Hematopoietic multipotent progenitor cell treated with erythropoietin and hydrocortisone succinate and interleukin-3 and kit ligand, for 17 days (in vitro differentiated cells): ENCODE results near the gene DNAJC17.

ENCODE experiments used
- DNase-seq: peaks from one replicate; pipeline ENCODE4 v3.0.0-alpha.2; 2015; ENCODE audit warnings: low spot score

DNAJC17 gene

DNA sequence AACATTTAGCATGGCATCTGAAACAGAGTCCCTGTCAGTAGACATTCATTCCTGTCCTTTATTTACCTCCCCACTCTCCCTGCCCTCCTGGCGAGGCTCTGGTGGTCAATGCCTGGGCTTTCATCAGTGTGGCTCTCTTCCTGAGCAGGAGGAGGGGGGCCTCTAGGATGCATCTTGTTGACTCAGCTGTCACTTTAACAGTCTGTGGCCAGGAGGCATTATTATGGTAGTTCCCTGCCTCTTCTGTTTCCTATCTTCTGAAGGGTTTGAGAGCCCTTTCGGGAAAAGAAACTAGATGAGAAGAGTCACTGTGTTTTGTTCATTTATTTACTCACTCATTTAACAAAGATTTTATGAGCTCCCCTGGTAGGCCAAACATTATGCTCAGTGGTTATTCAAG is 23.6 kb upstream of the DNAJC17 start:
- DNase-seq: no peak

DNA sequence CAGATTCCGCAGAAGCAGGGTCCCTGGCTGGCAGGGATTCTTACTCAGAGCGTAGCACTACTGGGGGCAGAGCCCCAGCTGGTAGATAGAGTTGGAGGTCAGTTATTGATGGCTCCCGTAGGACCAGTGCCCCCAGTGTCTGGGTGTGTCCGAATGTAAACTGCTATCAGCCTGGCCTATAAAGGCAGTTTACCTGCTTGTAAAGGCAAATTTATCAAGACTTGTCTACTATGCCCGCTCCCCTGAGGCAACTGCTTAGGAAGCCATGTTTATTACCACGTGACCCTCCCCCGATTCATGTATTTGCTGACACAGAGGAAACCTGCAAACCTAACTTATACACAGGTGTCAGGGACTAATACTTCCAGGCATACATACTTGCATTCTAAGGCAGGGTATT is 21.8 kb upstream of the DNAJC17 start:
- DNase-seq: no peak

DNA sequence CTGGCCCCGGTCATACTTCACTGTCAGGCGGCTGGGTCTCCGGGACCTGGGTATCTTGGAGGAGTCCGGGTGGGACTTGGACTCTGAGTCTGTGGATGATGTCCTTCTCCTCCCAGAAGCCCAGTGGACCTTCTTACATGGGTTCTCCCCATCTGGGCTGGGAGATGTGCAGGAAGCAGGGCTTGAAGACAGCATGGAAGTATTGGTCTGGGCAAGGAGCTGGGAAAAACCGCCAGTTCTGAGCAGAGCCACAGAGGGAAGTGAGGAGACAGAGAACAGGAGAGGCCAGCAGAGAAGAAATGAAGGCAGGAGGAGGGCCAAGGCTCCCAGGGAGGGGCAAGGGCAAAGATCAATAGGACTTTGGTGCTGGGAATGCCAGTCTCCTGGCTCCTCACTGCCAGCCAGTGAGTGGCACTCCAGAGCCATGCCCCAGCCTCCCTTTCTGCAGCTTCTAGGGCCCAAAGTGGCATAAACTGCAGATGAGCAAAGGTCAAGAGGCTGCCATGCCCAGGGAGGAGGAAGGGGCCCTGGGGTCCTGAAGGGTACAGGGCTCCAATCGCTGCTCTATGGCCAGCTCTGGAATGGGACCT is 21.3 kb upstream of the DNAJC17 start, which contains the start of gene PPP1R14D:
Gene PPP1R14D, minus strand, starts transcription at position 262 of the 590 bp plus-strand sequence. Its CDS starts 67 bp downstream, at position 195.
- DNase-seq: no peak

- no peak for DNase-seq
These were observed 19.3 kb upstream of the DNAJC17 start for GRCh38 chr15:40826423-40827075.

- no peak for DNase-seq
These were observed 18.6 kb upstream of the DNAJC17 start for GRCh38 chr15:40825661-40826422.

- no peak for DNase-seq
These were observed 16.5 kb upstream of the DNAJC17 start for GRCh38 chr15:40823572-40824343.

GRCh38 chr15:40821195-40821594 is 13.9 kb upstream of the DNAJC17 start:
- DNase-seq: no peak

GRCh38 chr15:40819048-40819447 is 11.8 kb upstream of the DNAJC17 start:
- DNase-seq: no peak

DNA sequence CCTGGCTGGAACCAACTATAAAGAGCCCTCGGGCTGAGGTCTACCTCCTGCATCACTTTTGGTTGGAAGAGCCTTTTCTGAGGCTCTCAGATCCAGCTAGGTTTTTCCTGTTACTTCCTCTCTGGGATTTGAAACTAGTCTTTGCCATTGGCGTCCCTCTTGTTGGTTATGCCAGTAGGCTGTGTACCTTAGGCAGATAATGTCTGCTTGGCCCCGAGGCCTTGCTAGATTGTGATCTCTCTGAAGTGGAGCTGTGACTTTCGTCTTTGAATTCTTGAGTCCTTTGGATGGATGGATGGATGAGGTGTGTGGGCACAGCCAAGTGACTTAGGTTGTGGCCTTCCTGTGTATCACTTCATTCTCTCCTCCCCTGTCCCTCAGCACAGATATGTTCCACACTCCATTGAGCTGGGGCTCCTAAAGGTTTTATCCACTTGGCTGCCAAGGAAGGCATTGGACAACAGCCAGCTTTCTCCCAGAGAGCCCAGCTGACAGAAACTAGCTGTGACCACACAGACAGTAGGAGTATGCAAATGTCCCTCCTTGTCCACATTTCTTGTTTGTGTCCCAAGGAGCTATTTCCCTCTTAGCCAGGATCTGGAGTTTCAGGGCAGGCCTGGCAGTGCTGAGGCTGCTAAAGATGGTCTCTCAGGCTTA is 7.9 kb upstream of the DNAJC17 start:
- DNase-seq: no peak

DNA sequence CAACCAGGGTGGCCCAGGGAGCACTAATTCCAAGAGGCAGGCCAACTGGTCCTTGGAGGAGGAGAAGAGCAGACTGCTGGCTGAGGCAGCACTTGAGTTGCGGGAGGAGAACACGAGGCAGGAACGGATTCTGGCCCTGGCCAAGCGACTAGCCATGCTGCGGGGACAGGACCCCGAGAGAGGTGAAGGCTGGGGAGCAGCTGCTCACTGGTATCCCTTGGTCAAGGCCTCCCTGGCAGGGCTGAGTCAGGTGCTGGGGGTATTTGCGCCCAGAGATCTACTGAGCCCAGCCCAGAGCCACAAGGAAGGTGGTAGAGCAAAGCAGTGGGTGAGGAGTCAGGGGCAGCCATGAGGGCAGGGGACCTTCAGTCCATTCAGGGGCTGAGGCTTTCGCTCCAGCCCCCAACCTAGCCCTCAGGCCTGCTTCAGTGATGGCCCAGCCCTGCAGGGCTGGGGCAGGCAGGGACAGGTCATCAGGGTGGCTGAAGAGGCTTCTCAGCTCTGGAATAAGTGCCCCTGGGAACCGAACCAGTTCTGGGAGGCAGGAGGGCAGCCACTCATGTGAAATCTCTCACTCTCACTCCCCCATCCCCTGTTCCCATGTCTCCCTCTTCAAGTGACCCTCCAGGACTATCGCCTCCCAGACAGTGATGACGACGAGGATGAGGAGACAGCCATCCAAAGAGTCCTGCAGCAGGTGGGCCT is 5.6 kb upstream of the DNAJC17 start:
- DNase-seq: no peak

- DNase-seq: no peak
These were observed 1.7 kb upstream of the DNAJC17 start for GRCh38 chr15:40808861-40809450.

- DNase-seq: no peak
These were observed 702 bp upstream of the DNAJC17 start for GRCh38 chr15:40807888-40808461.

- DNase-seq: no peak
These were observed 623 bp downstream of the DNAJC17 start for GRCh38 chr15:40806672-40807027.

DNA sequence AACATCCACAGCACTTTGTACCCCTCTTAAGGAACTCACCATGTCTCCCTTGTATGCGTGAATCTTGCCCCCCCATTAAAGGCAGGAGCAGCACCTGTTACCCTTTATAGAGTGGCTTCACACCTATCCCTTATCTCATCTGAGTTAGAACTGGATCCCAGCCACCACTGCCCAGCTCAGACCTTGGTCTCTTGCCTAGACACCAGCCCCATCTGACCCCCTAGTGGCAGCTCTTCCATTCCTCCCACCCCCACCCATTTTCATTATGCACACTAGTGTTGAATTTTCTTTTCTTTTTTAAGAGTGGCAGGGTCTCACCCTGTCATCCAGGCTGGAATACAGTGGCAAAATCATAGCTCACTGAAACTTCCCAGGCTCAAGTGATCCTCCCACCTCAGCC is 3.6 kb downstream of the DNAJC17 start:
- DNase-seq: no peak

DNA sequence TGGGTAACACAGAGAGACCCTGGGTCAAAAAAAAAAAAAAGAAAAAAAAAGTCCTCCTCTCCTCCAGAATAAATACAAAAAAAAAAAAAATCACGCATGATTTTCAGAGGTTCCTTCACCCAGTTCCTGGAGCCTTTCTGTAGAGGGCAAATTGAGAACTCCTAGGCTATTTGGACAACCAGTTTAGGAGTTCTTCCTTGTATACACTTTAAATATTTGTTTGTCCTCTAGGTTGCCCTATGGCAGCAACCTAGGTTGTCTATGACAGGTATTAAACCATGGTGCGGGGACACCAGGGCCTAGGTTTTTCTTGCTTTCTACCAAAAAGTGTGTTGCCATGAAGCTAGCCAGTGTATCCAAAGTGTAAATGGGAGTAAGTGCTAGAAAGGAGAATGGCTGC is 4.2 kb downstream of the DNAJC17 start:
- DNase-seq: no peak

- DNase-seq: no peak
These were observed 7.8 kb downstream of the DNAJC17 start for GRCh38 chr15:40799523-40799922.

- no peak for DNase-seq
These were observed 10.8 kb downstream of the DNAJC17 start for GRCh38 chr15:40796512-40796911.

DNA sequence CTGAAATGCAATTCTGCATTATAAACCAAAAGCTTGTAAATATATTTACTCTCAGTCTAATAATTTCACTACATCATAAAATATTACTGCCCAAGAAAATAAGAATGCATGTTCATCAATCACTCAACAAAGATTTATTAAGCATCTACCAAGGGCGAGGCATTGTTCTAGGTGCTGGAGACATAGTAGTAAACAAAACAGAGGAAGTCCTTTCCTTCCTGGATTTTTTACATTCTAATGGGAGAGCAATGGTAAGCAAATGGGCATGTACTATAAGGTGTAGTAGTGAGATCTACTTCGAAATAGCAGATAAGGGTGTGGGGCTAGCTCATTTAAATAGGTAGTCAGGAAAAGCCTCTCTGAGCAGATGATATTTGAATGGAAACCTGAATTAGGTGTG is 11.2 kb downstream of the DNAJC17 start:
- no peak for DNase-seq

DNA sequence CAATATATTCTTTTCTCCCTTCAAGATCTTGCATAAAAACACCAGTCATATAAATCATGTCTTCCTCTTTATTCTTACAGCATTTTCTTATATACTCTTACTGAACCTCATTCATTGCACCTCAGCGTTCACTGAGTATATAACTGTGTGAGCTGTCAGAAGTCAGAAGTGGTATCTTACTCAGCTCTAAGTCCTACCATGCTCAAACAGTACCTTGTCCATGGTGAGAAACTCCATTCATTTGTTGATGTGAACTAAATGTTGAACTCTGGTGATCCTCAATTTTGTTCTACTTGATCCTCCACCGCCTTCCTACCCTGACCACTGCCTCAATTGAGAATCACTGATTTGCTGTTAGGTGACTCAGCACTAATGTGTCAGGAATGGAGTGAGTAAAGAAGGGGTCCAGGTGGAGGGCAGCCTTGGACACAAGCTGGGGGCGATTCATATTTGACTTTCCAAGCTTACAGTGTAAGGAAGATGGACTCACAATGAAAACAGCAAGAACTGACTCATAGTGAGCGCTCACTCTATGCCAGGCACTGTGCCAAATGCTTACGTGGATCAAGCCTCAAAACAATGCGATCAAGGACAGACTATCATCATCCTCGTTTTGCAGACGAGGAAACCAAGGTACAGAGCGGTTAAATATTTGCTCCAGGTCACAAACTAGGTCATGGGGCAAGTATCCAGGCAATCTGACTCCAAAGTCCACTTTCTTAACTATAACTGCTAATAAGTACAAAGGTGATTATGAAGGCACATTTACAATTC is 13.9 kb downstream of the DNAJC17 start:
- DNase-seq: peak; percentile 38

DNA sequence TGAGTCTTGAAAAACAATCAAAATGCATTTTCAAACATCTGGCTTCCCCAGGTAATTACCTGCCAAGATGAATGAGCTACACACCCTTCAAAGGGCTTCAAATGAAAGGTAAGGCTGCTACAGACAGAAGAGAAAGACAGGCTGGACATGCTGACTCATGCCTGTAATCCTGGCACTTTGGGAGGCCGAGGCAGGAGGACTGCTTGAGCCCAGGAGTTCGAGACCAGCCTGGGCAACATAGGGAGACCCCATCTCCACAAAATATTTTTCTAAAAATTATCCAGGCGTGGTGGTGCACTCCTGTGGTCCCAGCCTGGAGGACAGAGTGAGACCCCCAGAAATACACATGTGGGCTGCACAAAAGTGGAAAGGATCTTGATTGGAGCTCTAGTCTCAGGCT is 14.9 kb downstream of the DNAJC17 start:
- no peak for DNase-seq
